Measurements from ENCODE around the gene PIAS3.

Gene PIAS3

DNA sequence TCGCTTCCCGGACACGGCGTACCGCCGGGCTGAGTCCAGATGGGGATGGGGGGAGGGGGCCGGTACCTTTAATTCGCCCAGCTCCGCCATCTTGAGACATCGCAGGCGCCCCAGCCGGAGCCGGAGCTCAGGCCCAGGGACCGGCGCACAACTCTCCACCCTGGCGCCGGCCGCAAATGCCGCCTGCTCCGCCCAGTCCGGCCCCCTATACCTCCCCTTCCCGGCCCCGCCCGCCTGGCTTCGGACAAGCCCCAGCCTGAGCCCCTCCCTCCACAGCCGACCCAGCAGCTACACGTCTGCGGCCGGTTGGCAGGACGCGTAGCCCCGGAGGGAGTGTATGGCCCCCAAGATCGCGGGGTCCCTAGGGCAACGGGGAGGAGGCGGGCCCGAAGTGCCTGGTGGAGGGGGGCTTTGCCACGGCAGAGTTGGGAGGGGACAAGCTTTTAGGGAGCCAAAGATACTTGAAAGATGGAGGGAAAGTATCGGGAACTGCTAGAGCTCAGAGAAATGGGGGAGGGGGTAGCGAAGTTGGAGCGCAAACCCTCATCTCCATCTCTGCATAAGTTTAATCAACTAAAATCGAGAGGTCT is at the start of gene PIAS3:
Gene PIAS3, minus strand, starts transcription at position 181 of the 590 bp plus-strand sequence. Its CDS starts 91 bp downstream, at position 90.
- DNase-seq = peak; percentile 35 to 49

DNA sequence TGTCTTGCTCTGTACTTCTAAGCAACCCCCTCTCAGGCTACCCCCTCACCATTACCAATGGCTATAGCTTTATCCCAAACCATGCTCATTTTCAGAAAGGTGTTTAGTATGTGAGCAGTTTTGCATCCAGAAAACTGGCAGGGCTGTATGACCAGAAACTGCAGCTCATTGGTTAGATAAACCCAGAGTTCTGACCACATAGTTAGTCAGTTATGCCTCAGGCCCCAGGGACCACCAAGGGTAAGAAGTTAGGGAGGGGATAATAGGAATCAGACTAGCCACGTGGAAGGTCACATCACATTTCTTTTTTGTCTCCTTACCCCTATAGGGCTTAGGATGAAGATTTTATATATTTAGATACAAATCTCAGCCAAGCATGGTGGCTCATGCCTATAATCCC is 49.8 kb upstream of the PIAS3 start:
- DNase-seq = no peak

- no peak for DNase-seq
Observed at GRCh38 chr1:145906954-145907753, 48.3 kb upstream of the PIAS3 start.

- DNase-seq = no peak
Observed at GRCh38 chr1:145901312-145902021, 42.6 kb upstream of the PIAS3 start.

- DNase-seq = no peak
Observed at GRCh38 chr1:145898756-145899155, 39.9 kb upstream of the PIAS3 start.

DNA sequence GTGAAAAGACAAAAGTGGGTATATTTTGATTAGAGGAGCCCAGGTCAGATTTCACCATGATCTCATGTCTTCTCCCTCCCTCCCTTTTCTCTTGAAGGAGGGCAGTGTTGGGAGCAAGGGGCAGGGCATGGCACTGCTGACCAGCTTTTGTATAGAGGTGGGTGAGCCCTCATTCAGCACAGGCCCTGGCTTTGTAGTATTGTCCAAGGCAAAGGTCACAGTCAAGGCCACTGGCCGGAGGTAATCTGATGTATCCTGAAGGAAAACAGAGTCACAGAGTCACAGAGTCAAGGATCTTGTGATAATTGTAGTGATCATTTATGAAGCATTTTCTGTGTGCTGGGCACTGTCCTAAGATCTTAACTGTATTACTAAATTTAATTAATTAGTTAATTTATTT is 39.1 kb upstream of the PIAS3 start:
- no peak for DNase-seq

- DNase-seq = no peak
Observed at GRCh38 chr1:145895471-145895870, 36.6 kb upstream of the PIAS3 start.

DNA sequence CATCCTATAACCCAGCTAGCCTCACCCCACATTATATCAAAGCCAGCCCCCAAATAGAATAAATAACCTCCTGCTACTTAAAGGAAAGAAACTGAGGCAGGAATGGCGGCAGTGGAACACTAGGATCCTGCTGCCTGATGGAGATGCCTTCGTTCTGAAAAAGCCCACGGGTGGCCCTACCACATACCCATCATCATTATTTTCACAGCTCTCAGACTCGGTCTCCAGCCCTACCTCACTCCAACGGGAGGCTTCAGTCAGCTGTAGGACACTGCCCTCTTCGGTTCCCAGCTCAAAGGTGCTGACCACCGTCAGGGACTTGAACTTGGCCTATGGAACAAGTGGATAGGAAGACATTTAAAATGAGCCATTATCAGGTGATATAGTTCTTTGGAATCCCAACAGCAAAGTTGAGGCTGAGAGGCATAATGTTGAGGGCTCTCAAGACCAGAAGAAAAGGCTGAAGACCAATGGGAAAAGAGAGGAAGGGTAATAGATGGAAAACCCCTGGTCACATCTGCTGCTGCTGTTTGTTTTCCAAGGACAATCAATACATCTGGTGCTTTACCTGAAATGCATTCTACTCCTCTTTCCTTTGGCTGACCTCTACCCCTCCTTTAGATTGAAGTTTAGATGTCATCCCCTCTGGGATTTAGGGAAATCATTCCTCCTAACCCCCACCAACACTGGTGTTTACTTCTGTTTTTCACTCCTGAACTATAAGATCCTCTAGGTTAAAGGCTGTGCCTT is 34.6 kb upstream of the PIAS3 start:
- no peak for DNase-seq

GRCh38 chr1:145892486-145893087 is 33.7 kb upstream of the PIAS3 start:
- DNase-seq = no peak

DNA sequence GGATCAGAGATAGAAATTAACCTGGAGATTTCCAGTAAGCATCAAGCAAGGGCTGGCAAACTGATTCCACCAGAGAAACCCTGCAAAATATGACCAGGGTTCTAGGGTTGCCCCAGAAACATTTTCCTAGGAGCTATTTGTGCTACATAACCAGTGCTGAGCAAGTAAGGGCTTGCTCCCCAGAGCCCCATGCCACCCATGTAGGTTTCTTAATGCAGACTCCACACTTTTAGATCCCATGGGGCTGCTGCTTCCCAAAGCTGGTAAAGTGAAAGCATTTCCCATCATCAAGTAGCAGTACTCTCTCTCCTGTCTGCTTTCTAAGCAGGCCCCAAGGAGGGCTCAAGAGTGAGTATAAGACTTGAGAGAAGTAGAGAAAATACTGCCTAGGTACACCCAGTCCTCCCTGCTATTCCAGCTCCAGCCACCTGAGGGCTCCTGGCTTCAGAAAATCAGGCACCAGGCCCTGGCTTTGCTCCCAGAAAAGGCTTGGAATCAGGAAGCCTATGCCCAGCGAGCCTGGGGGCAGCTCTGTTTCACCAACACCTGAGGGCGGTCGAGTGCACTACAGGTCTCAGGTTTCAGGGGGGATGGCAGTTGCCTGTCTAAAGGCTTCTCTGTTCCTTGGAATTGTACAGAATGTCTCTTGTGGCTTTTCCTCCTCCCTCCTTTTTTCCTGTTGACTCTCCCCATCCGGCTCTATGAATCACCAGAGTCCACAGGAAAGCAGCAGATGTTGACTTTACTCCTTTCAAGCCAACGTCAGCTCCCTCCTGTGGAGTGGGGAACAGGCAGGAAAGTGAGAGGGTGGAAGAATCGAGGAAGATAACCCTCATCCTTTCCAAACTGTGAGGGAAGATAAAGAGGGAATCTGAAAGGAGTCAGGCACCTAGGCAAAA is 33.0 kb upstream of the PIAS3 start:
- DNase-seq = peak; percentile 75 to 91

- DNase-seq = no peak
Observed at GRCh38 chr1:145891143-145891542, 32.3 kb upstream of the PIAS3 start.

GRCh38 chr1:145889722-145890121 is 30.8 kb upstream of the PIAS3 start:
- no peak for DNase-seq

GRCh38 chr1:145887631-145888030 is 28.8 kb upstream of the PIAS3 start:
- no peak for DNase-seq

DNA sequence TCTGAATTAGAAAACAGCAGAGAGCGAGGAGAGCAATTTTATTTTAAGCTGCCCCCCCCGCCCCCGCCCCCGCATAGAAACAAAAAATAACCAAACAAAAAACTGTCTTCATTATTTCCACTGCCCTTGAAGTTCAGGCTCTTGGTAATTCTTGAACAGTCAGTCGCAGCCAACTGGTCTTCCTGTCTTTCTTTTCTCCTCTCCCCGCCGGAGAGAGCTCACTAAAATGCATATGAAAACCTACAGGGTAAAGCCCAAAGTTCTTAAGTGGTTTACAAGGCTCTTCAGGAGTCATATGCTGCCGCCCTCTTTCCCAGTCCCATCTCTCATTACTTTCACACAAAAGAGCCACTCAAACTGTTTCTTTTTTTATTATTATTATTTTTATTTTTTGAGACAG is 27.9 kb upstream of the PIAS3 start:
- DNase-seq = no peak

DNA sequence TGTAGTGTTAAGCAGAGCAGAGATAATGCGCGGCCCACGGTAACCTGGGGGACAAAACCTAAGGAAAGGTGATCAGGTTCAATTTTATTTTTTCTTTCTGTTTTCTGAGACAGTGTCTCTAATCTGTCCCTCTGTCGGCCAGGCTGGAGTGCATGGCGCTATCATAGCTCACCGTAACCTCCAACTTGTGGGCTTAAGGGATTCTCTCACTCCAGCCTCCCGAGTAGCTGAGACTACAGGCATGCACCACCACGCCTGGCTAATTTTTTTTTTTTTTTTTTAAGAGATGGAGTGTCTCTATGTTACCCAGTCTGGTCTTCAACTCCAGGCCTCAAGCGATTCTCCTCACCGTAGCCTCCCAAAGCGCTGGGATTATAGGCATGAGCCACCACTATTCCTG is 27.5 kb upstream of the PIAS3 start:
- DNase-seq = no peak

- peak in 1 of 2 experiments; percentile 65 for DNase-seq
Observed at GRCh38 chr1:145885738-145886287, 26.9 kb upstream of the PIAS3 start, which contains the start of gene ANKRD35. Gene ANKRD35 (minus strand): TSS chr1:145885866. CDS start chr1:145885758, 108 bp downstream.

DNA sequence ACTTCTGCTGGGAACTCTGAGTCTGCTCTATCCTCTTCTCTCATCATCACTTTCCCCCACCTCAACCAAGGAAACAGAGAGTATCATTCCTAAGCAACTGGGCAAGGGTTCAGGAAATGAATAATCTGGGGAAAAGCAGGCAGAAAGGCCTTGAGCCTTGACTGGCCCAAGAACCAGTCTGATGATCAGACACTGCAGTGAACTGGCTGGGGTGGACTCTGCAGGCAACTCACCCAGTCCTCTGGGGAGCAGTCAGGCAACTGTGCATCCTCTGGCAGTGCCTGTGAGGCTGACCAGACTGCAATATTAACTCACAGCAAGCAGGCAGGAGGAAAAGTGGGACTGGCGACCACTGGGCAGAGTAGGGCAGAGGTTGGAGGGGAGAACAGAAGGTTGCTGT is 25.8 kb upstream of the PIAS3 start:
- no peak for DNase-seq

DNA sequence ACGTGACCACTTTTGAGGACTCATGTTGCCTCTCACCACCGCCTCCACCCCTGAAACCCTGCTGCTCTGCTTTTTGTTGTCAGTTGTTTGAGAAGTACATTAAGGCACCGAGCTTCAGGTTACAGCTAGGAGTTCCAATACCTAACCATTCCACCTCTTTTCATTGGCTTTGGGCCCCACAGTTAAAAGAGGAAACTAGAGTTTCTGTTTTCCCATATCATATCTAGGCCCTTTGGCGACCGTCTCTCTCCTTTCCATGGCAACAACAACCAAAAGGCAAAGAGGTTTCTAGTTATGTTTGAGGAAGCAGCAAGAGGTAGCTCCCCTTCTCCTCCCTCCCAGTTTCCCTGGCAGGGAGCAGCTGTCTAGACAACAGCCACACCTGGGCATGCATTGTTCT is 20.9 kb upstream of the PIAS3 start:
- DNase-seq = no peak

- DNase-seq = no peak
Observed at GRCh38 chr1:145878724-145879123, 19.8 kb upstream of the PIAS3 start.

- DNase-seq = no peak
Observed at GRCh38 chr1:145877923-145878486, 19.1 kb upstream of the PIAS3 start.

DNA sequence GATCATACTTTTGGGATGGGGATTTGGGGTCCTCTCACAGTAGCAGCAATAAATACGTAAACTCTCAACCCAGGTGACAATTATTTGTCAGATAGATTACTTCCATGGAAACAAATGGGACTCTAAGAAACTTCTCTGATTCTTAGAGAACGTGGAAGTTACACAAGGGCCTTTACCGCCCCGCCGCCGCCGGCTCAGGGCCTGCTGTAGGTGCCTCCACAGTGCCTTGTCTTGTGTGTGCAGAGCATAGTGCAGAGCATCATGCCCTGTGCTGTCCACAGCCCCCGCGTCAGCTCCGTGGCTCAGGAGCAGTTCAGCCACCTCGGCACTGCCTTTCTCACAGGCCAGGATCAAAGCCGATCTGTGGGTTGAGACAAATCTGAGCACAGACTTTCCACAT is 15.8 kb upstream of the PIAS3 start:
- DNase-seq = no peak

Data from cerebellar nuclear complex (tissue), 1 donor.